ENCODE results near the gene POLR2J3. TPM values are rescaled to one million over a fixed set of nuclear protein-coding genes. Genes with fewer than 3 reads are reported as not detected.
"Not testable (repeated sequence)": the region's sequence is repeated elsewhere in the genome, so short reads cannot be mapped to it uniquely, and the experiment has no call there.

The POLR2J3 gene
- 22.6 and 26.7 TPM in 2 replicates for total RNA-seq
- polyA plus RNA-seq (2012), result 83.4 TPM

GRCh38 chr7:102572261-102573239, at the start of gene POLR2J3:
TSS of gene POLR2J3 (minus strand) at chr7:102572583. CDS start at chr7:102572521, 62 bp downstream.
- not testable (repeated sequence) for DNase-seq (ENCODE audit: low read depth)

- DNase-seq (ENCODE audit: low read depth), result not testable (repeated sequence)
These were observed 45.7 kb upstream of the POLR2J3 start for GRCh38 chr7:102618122-102618521.

- peak; percentile 6 for DNase-seq (ENCODE audit: low read depth)
These were observed 44.2 kb upstream of the POLR2J3 start, which contains the start of gene RASA4 for GRCh38 chr7:102616507-102617125. TSS of gene RASA4 (minus strand) at chr7:102616756. CDS start at chr7:102616689, 67 bp downstream.

- DNase-seq (ENCODE audit: low read depth), result not testable (repeated sequence)
These were observed 43.5 kb upstream of the POLR2J3 start for GRCh38 chr7:102615930-102616329.

GRCh38 chr7:102614873-102615272, 42.5 kb upstream of the POLR2J3 start:
- DNase-seq (ENCODE audit: low read depth), result not testable (repeated sequence)

- DNase-seq (ENCODE audit: low read depth), result not testable (repeated sequence)
These were observed 41.9 kb upstream of the POLR2J3 start for GRCh38 chr7:102614346-102614697.

- not testable (repeated sequence) for DNase-seq (ENCODE audit: low read depth)
These were observed 41.4 kb upstream of the POLR2J3 start for GRCh38 chr7:102613575-102614345.

- peak; percentile 1 for DNase-seq (ENCODE audit: low read depth)
These were observed 39.4 kb upstream of the POLR2J3 start for GRCh38 chr7:102611675-102612325.

- not testable (repeated sequence) for DNase-seq (ENCODE audit: low read depth)
These were observed 38.8 kb upstream of the POLR2J3 start for GRCh38 chr7:102611013-102611674.

GRCh38 chr7:102610441-102610840, 38.1 kb upstream of the POLR2J3 start:
- DNase-seq (ENCODE audit: low read depth), result not testable (repeated sequence)

- DNase-seq (ENCODE audit: low read depth), result not testable (repeated sequence)
These were observed 37.4 kb upstream of the POLR2J3 start for GRCh38 chr7:102609734-102610133.

- not testable (repeated sequence) for DNase-seq (ENCODE audit: low read depth)
These were observed 34.5 kb upstream of the POLR2J3 start for GRCh38 chr7:102606848-102607247.

- not testable (repeated sequence) for DNase-seq (ENCODE audit: low read depth)
These were observed 32.2 kb upstream of the POLR2J3 start for GRCh38 chr7:102604431-102605145.

- not testable (repeated sequence) for DNase-seq (ENCODE audit: low read depth)
These were observed 29.9 kb upstream of the POLR2J3 start for GRCh38 chr7:102602317-102602716.

- DNase-seq (ENCODE audit: low read depth), result not testable (repeated sequence)
These were observed 27.3 kb upstream of the POLR2J3 start for GRCh38 chr7:102599699-102600098.

GRCh38 chr7:102596036-102596435, 23.7 kb upstream of the POLR2J3 start:
- not testable (repeated sequence) for DNase-seq (ENCODE audit: low read depth)

- not testable (repeated sequence) for DNase-seq (ENCODE audit: low read depth)
These were observed 21.4 kb upstream of the POLR2J3 start for GRCh38 chr7:102593637-102594334.

- not testable (repeated sequence) for DNase-seq (ENCODE audit: low read depth)
These were observed 20.2 kb upstream of the POLR2J3 start for GRCh38 chr7:102592477-102593019.
